Stomach (tissue), 4 donors: Measurements from ENCODE around the gene TLK2.

Experiments
- EP300 ChIP-seq: sonication (generic); formaldehyde crosslinking; IDR thresholded peaks from one replicate; pipeline ENCODE4 v1.6.1; 2017; ENCODE audit warnings: antibody characterized with exemption
- POLR2A ChIP-seq, 4 donors: fragments of 450-650 bp; IDR thresholded peaks; one replicate each; pipeline ENCODE4 v1.6.1; 2016; ENCODE audit warnings: antibody characterized with exemption in 4 of 4, control low read depth in 2 of 4, mild to moderate bottlenecking in 1 of 4, moderate library complexity in 1 of 4
- POLR2AphosphoS5 ChIP-seq, 3 donors: sonication (generic); formaldehyde crosslinking; IDR thresholded peaks; one replicate each; pipeline ENCODE4 v1.6.1; 2016; ENCODE audit warnings: antibody characterized with exemption in 3 of 3
- TF ChIP-seq, protein P1 (sequence below), 7 experiments: fragments of 450-650 bp in 4 of 7; fragments of 200-600 bp in 3 of 7; sonication (generic) in 3 of 7; IDR thresholded peaks; one replicate each; pipeline ENCODE4 v1.5.1; 2016 to 2019; ENCODE audit warnings: antibody characterized with exemption in 7 of 7, control low read depth in 2 of 7, mild to moderate bottlenecking in 1 of 7

- TF ChIP-seq, protein P1, sequence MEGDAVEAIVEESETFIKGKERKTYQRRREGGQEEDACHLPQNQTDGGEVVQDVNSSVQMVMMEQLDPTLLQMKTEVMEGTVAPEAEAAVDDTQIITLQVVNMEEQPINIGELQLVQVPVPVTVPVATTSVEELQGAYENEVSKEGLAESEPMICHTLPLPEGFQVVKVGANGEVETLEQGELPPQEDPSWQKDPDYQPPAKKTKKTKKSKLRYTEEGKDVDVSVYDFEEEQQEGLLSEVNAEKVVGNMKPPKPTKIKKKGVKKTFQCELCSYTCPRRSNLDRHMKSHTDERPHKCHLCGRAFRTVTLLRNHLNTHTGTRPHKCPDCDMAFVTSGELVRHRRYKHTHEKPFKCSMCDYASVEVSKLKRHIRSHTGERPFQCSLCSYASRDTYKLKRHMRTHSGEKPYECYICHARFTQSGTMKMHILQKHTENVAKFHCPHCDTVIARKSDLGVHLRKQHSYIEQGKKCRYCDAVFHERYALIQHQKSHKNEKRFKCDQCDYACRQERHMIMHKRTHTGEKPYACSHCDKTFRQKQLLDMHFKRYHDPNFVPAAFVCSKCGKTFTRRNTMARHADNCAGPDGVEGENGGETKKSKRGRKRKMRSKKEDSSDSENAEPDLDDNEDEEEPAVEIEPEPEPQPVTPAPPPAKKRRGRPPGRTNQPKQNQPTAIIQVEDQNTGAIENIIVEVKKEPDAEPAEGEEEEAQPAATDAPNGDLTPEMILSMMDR (IDR thresholded peaks at IDR 0.05): no peak
- TF ChIP-seq POLR2AphosphoS5 (IDR thresholded peaks at IDR 0.05): no peak
- no peak for TF ChIP-seq EP300
- TF ChIP-seq POLR2A (IDR thresholded peaks at IDR 0.05): no peak
Observed at GRCh38 chr17:62625870-62626200, 147.2 kb downstream of the TLK2 start.
